Measurements from ENCODE around the gene ABLIM3.

The ABLIM3 gene

GRCh38 chr5:149207831-149208230, 66.5 kb downstream of the ABLIM3 start:
- TF ChIP-seq Cebpa-rat (IDR thresholded peaks at IDR 0.05) = no peak
- H3K4me3 ChIP-seq = no peak overlapping the region

GRCh38 chr5:149210225-149210624, 68.9 kb downstream of the ABLIM3 start:
- Histone ChIP-seq H3K4me1 (no peaks in the 10 kb centered on the region), H3K36me3 (no peaks in the 10 kb centered on the region), H3K4me3 (no peak overlapping the region), H3K27me3 (no peaks in the 10 kb centered on the region), H3K9me3 (no peaks in the 10 kb centered on the region), H3K27ac (no peak overlapping the region), H4K20me1 (no peaks in the 10 kb centered on the region), H3K4me2 (no peak overlapping the region), H3K9ac (no peak overlapping the region)
- no peak for TF ChIP-seq Cebpa-rat (IDR thresholded peaks at IDR 0.05)

More at GRCh38 chr5:149207831-149208230, 66.5 kb downstream of the ABLIM3 start:
- no peaks in the 10 kb centered on the region for H3K9me3 ChIP-seq
- no peaks in the 10 kb centered on the region for H4K20me1 ChIP-seq
- H3K27ac ChIP-seq = no peak overlapping the region
- H3K27me3 ChIP-seq = no peaks in the 10 kb centered on the region
- no peak overlapping the region for H3K9ac ChIP-seq
- H3K36me3 ChIP-seq = no peaks in the 10 kb centered on the region
- no peaks in the 10 kb centered on the region for H3K4me1 ChIP-seq
- no peak overlapping the region for H3K4me2 ChIP-seq

DNA sequence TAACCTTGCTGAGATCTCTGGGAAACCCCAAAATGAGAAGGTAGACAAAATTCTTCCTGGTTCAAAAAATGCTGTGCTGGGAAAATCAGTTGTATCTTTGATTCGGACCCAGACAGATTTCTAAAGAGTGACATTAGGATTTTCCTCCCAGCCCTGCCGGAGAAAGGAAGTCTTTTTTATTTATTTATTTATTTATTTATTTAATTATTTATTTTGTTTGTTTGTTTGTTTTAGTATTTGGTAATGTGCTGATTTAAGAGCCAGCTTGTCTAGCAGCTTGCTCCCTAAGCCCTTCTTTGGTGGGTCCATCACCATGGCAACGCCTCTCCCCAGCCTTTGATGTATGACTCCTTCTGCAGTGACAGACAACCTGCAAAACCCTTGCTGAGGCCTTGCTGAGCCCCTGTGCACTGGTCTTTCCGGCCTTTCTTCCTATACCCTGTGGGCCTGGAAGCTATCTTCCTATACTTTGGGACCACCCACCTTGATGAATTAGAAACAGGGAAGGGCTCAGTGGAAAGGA, 69.7 kb downstream of the ABLIM3 start:
- H3K9me3 ChIP-seq = no peaks in the 10 kb centered on the region
- TF ChIP-seq Cebpa-rat (IDR thresholded peaks at IDR 0.05) = no peak
- H3K27ac ChIP-seq = no peak overlapping the region
- no peak overlapping the region for H3K9ac ChIP-seq
- H3K4me3 ChIP-seq = no peak overlapping the region
- no peaks in the 10 kb centered on the region for H3K27me3 ChIP-seq
- no peaks in the 10 kb centered on the region for H3K36me3 ChIP-seq
- no peaks in the 10 kb centered on the region for H4K20me1 ChIP-seq
- H3K4me1 ChIP-seq = no peaks in the 10 kb centered on the region
- H3K4me2 ChIP-seq = no peak overlapping the region

GRCh38 chr5:149211566-149211965, 70.3 kb downstream of the ABLIM3 start:
- Histone ChIP-seq H4K20me1 (no peaks in the 10 kb centered on the region), H3K9ac (no peak overlapping the region), H3K4me2 (no peak overlapping the region), H3K9me3 (no peaks in the 10 kb centered on the region), H3K36me3 (no peaks in the 10 kb centered on the region), H3K27ac (no peak overlapping the region), H3K27me3 (no peaks in the 10 kb centered on the region), H3K4me1 (no peaks in the 10 kb centered on the region), H3K4me3 (no peak overlapping the region)
- TF ChIP-seq Cebpa-rat (IDR thresholded peaks at IDR 0.05) = no peak

GRCh38 chr5:149212198-149212951, 71.1 kb downstream of the ABLIM3 start:
- Histone ChIP-seq H4K20me1 (no peaks in the 10 kb centered on the region), H3K36me3 (no peaks in the 10 kb centered on the region), H3K27me3 (no peaks in the 10 kb centered on the region), H3K9ac (no peak overlapping the region), H3K9me3 (no peaks in the 10 kb centered on the region), H3K4me3 (no peak overlapping the region), H3K4me2 (no peak overlapping the region), H3K4me1 (no peaks in the 10 kb centered on the region), H3K27ac (no peak overlapping the region)
- no peak for TF ChIP-seq Cebpa-rat (IDR thresholded peaks at IDR 0.05)

DNA sequence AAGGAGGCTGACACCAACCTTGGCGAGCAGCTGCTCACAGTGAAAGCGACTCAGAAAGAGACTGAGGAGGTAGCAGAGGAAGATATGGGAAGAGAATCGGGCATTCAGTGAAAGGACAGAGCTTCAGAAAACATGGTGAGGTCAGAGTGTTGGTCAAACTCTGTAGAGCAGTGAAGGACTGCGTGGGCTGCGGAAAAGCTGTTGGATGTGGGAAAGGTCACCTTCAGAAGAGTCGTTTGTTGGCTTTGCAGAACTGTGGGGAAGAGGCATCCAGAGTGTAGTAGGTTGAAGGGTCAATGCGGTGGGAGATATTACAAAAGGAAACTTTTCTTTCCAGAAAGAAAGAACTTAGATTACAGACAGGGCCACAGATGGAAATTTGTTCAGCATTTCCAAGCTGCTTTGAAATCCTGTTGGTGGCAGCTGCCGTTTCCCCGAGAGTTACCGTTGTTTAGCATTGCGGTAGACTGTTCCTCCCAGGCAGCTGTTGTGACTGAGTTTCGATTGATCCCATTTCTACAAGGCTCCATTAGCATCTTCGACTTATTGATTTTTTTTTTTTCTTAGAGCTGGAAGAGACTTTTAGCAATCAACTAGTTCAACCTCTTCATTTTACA, 72.1 kb downstream of the ABLIM3 start:
- Histone ChIP-seq H3K27ac (no peak overlapping the region), H3K36me3 (no peaks in the 10 kb centered on the region), H4K20me1 (no peaks in the 10 kb centered on the region), H3K4me3 (no peak overlapping the region), H3K9ac (no peak overlapping the region), H3K4me2 (no peak overlapping the region), H3K4me1 (no peaks in the 10 kb centered on the region), H3K27me3 (no peaks in the 10 kb centered on the region), H3K9me3 (no peaks in the 10 kb centered on the region)
- no peak for TF ChIP-seq Cebpa-rat (IDR thresholded peaks at IDR 0.05)

GRCh38 chr5:149215478-149216090, 74.3 kb downstream of the ABLIM3 start:
- Histone ChIP-seq H3K9ac (no peak overlapping the region), H3K27ac (no peak overlapping the region), H3K4me3 (no peak overlapping the region), H3K4me2 (no peak overlapping the region), H3K4me1 (no peaks in the 10 kb centered on the region), H3K9me3 (no peaks in the 10 kb centered on the region), H3K27me3 (no peaks in the 10 kb centered on the region), H3K36me3 (no peaks in the 10 kb centered on the region), H4K20me1 (no peaks in the 10 kb centered on the region)
- no peak for TF ChIP-seq Cebpa-rat (IDR thresholded peaks at IDR 0.05)

- no peaks in the 10 kb centered on the region for H3K4me1 ChIP-seq
- no peak overlapping the region for H3K9ac ChIP-seq
- H3K36me3 ChIP-seq = no peaks in the 10 kb centered on the region
- H3K9me3 ChIP-seq = no peaks in the 10 kb centered on the region
- no peaks in the 10 kb centered on the region for H4K20me1 ChIP-seq
- H3K4me2 ChIP-seq = no peak overlapping the region
- H3K27me3 ChIP-seq = no peaks in the 10 kb centered on the region
- no peak for TF ChIP-seq Cebpa-rat (IDR thresholded peaks at IDR 0.05)
- H3K4me3 ChIP-seq = no peak overlapping the region
- H3K27ac ChIP-seq = no peak overlapping the region
Observed at GRCh38 chr5:149216496-149216895, 75.2 kb downstream of the ABLIM3 start.

GRCh38 chr5:149217096-149217802, 76.0 kb downstream of the ABLIM3 start:
- TF ChIP-seq Cebpa-rat (IDR thresholded peaks at IDR 0.05) = no peak
- Histone ChIP-seq H3K9ac (no peak overlapping the region), H4K20me1 (no peaks in the 10 kb centered on the region), H3K4me1 (no peaks in the 10 kb centered on the region), H3K36me3 (no peaks in the 10 kb centered on the region), H3K4me3 (no peak overlapping the region), H3K27me3 (no peaks in the 10 kb centered on the region), H3K27ac (no peak overlapping the region), H3K9me3 (no peaks in the 10 kb centered on the region), H3K4me2 (no peak overlapping the region)

Data from BLaER1 (cell line).